D721Med (cell line): Measurements from ENCODE around the gene SHISA4.

ENCODE experiments used
- DNase-seq: peaks from one replicate; pipeline ENCODE4 v3.0.0; 2011; ENCODE audit warnings: low spot score; ENCODE audit not compliant: insufficient read length
- FAIRE-seq: peaks from 2 replicates; lab custom pipeline; 2011; peaks lifted over from hg19 to GRCh38; lab: Jason Lieb, UNC
- CTCF ChIP-seq: IDR thresholded peaks from 2 replicates; pipeline ENCODE4 v1.5.1; 2012; ENCODE audit warnings: mild to moderate bottlenecking, control low read depth; ENCODE audit not compliant: insufficient read depth; ENCODE audit errors: missing control alignments

SHISA4 gene

GRCh38 chr1:201859424-201859823 lies 29.3 kb upstream of the SHISA4 start:
- FAIRE-seq = peak; percentile 21

GRCh38 chr1:201861448-201861847 lies 27.2 kb upstream of the SHISA4 start:
- no peak for TF ChIP-seq CTCF
- FAIRE-seq (peak; percentile 92), DNase-seq (no peak)

More at GRCh38 chr1:201859424-201859823, 29.3 kb upstream of the SHISA4 start:
- no peak for DNase-seq
- TF ChIP-seq CTCF = no peak

GRCh38 chr1:201870397-201870796 lies 18.3 kb upstream of the SHISA4 start:
- TF ChIP-seq CTCF = no peak
- FAIRE-seq = no peak
- no peak for DNase-seq

GRCh38 chr1:201874672-201875071 lies 14.0 kb upstream of the SHISA4 start:
- FAIRE-seq (no peak), DNase-seq (no peak)
- TF ChIP-seq CTCF = no peak

GRCh38 chr1:201876148-201876818 lies 12.4 kb upstream of the SHISA4 start:
- DNase-seq (no peak), FAIRE-seq (peak; percentile 6)
- peak; percentile 37 for TF ChIP-seq CTCF

GRCh38 chr1:201877877-201878401 lies 10.8 kb upstream of the SHISA4 start:
- TF ChIP-seq CTCF = peak; percentile 66
- FAIRE-seq = peak; percentile 66

GRCh38 chr1:201880928-201881571 lies 7.6 kb upstream of the SHISA4 start:
- FAIRE-seq (peak; percentile 53), DNase-seq (no peak)
- TF ChIP-seq CTCF = no peak

More at GRCh38 chr1:201877877-201878401, 10.8 kb upstream of the SHISA4 start:
- no peak for DNase-seq
